Stimulated activated naive CD8-positive, alpha-beta T cell treated with anti-CD3 and anti-CD28 coated beads, Interleukin-15, amount 100 ng/mL, for 72 hours (primary cell): ENCODE data around the gene CTH.
"Not testable (repeated sequence)": the region's sequence is repeated elsewhere in the genome, so short reads cannot be mapped to it uniquely, and the experiment has no call there.

Source experiments
- ATAC-seq: fragments of 150-1000 bp; cut with Tn5 transposase; 2 replicates; pipeline ENCODE4 v1.10.0; 2021; ENCODE audit warnings: mild to moderate bottlenecking, moderate library complexity
- DNase-seq, 2 donors: peaks; one replicate each; pipeline ENCODE4 v3.0.0; 2021 to 2022
- H3K27ac Mint-ChIP-seq, 2 donors: one replicate each; pipeline ENCODE4 v1.8.0; 2022; ENCODE audit warnings: mild to moderate bottlenecking in 2 of 2, mixed read lengths in 2 of 2, moderate library complexity in 2 of 2
- H3K27me3 Mint-ChIP-seq: one replicate; pipeline ENCODE4 v1.8.0; 2022; ENCODE audit warnings: mixed read lengths
- H3K4me1 Mint-ChIP-seq: one replicate; pipeline ENCODE4 v1.8.0; 2022; ENCODE audit warnings: mild to moderate bottlenecking, mixed read lengths
- H3K4me3 Mint-ChIP-seq, 2 donors: one replicate each; pipeline ENCODE4 v1.8.0; 2022; ENCODE audit warnings: mild to moderate bottlenecking in 2 of 2, mixed read lengths in 2 of 2, moderate library complexity in 1 of 2
- H3K9me3 Mint-ChIP-seq, 2 donors: one replicate each; pipeline ENCODE4 v1.8.0; 2022; ENCODE audit warnings: mixed read lengths in 2 of 2

The CTH gene

DNA sequence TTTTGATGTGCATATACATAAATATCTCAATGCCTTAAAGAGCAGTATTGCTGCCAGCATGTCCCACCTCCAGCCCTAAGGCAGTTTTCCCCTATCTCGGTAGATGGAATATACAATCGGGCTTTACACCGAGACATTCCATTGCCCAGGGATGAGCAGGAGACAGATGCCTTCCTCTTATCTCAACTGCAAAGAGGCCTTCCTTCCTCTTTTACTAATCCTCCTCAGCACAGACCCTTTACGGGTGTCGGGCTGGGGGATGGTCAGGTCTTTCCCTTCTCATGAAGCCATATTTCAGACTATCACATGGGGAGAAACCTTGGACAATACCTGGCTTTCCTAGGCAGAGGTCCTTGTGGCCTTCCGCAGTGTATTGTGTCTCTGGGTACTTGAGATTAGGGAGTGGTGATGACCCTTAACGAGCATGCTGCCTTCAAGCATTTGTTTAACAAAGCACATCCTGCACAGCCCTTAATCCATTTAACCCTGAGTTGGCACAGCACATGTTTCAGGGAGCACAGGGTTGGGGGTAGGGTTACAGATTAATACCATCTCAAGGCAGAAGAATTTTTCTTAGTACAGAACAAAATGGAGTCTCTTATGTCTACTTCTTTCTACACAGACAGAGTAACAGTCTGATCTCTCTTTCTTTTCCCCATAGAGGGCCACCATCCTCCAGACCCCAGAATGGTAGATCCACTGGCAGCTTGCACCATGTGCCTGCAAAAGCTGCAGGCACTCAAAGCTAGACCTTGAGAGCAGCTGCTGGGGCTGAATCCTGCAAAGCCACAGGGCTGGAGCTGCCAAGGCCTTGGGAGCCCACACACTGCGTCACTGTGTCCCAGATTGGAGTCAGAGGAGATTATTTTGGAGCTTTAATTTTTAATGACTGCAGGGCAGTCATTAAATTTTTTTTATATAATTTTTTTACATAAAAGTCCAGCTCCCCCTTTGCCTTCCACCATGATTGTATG is 50.0 kb downstream of the CTH start:
- ATAC-seq, H3K27ac Mint-ChIP-seq, H3K4me1 Mint-ChIP-seq, H3K9me3 Mint-ChIP-seq, H3K27me3 Mint-ChIP-seq, H3K4me3 Mint-ChIP-seq, DNase-seq: not testable (repeated sequence)

DNA sequence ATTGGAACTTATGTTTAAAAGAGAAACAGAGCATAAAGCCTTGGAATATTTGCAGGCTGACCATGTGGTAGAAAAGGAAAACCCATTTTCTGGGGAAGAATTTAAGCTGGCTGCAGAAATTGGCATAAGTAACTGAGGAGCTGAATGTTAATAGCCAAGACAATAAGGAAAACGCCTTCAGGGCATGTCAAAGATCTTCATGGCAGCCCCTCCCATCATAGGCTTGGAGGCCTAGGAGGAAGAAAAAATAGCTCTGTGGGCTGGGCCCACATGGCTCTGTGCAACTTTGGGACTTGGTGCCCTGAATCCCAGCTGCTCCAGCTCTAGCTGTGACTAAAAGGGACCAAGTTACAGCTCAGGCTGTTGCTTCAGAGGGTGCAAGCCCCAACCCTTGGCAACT is 51.5 kb downstream of the CTH start:
- H3K4me1 Mint-ChIP-seq: no peaks in the 10 kb centered on the region
- H3K27me3 Mint-ChIP-seq: no peaks in the 10 kb centered on the region
- ATAC-seq: no peak
- H3K27ac Mint-ChIP-seq: no peak overlapping the region
- peaks cover 0 to 4% of the 10 kb centered on the region in 2 donors for H3K9me3 Mint-ChIP-seq
- DNase-seq: no peak
- no peak overlapping the region for H3K4me3 Mint-ChIP-seq

DNA sequence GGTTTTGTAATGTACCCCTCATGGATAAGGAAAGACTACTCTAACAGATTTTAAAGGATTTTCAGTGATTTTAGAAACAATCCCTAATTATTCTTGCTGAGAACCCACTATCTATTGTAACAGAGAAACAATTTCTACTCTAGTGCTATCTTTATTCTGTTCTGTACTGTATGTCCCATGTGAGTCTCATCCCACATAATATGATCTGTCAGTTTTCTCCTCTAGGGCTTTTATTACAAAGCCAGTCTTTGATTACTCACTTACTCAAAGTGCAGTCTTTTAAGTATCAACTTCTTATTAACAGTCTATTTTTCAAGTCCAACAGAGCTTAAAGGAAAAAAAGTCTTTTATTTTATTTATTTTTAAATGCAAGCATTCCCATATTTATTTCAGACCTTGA is 54.8 kb downstream of the CTH start:
- no peak overlapping the region for H3K4me3 Mint-ChIP-seq
- no peaks in the 10 kb centered on the region for H3K4me1 Mint-ChIP-seq
- ATAC-seq (no peak), DNase-seq (no peak)
- peaks cover 0 to 4% of the 10 kb centered on the region in 2 donors for H3K9me3 Mint-ChIP-seq
- no peaks in the 10 kb centered on the region for H3K27me3 Mint-ChIP-seq
- no peak overlapping the region for H3K27ac Mint-ChIP-seq

DNA sequence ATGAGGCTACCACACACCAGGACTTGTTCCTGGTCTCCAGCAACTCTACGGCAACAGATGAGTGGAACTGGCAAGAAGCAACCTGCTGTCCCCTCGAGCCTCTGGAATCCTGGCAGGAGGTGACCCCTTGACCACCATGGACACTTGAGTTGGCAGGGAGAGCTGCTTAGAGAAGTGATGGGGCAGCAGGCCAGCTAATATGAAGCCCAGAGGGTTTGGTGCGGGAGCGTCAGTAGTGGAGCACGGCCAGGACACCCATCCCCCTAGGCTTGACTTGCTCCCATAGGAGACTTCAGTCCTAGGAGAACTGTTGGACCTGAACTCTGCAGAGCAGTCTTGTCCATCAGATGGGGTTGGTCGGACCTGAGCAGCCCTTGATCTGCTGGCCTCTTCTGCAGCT is 56.5 kb downstream of the CTH start:
- no peaks in the 10 kb centered on the region for H3K27me3 Mint-ChIP-seq
- ATAC-seq: no peak
- no peak overlapping the region for H3K4me3 Mint-ChIP-seq
- DNase-seq: no peak
- no peaks in the 10 kb centered on the region for H3K4me1 Mint-ChIP-seq
- H3K9me3 Mint-ChIP-seq: peaks cover 0 to 4% of the 10 kb centered on the region in 2 donors
- H3K27ac Mint-ChIP-seq: no peak overlapping the region

DNA sequence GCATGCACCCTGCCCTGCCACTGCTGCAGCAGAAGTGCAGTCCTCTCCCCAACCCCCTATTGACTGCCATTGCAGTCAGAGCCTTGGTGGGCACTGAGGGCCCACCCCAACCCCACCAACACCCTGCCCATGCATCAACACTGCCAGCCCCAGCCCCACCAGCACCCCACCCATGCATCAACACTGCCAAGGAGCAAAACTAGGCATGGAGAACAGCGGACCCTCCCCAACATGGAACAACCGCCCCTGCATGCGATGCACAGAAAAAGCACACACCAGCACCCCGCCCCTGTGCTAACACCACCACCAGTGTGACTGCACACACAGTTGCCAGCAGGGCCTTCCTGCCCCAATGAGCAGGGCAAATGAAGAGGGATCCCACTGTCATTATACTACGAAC is 57.1 kb downstream of the CTH start:
- no peaks in the 10 kb centered on the region for H3K27me3 Mint-ChIP-seq
- no peak for ATAC-seq
- H3K4me1 Mint-ChIP-seq: no peaks in the 10 kb centered on the region
- H3K9me3 Mint-ChIP-seq: peaks cover 0 to 4% of the 10 kb centered on the region in 2 donors
- DNase-seq: no peak
- no peak overlapping the region for H3K4me3 Mint-ChIP-seq
- H3K27ac Mint-ChIP-seq: no peak overlapping the region

DNA sequence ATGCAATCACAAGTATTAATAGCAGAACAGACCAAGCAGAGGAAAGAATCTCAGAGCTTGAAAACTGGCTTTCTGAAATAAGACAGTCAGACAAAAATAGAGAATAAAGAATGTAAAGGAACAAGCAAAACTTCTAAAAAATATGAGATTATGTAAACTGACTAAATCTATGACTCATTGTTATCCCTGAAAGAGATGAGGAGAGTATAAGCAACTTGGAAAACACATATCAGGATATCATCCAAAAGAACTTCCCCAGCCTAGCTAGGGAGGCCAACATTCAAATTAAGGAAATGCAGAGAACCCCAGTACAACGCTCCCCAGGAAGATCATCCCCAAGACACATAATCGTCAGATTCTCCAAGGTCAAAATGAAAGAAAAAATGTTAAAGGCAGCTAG is 58.1 kb downstream of the CTH start:
- H3K27ac Mint-ChIP-seq, H3K27me3 Mint-ChIP-seq, H3K4me3 Mint-ChIP-seq, H3K4me1 Mint-ChIP-seq, ATAC-seq, H3K9me3 Mint-ChIP-seq, DNase-seq: not testable (repeated sequence)

DNA sequence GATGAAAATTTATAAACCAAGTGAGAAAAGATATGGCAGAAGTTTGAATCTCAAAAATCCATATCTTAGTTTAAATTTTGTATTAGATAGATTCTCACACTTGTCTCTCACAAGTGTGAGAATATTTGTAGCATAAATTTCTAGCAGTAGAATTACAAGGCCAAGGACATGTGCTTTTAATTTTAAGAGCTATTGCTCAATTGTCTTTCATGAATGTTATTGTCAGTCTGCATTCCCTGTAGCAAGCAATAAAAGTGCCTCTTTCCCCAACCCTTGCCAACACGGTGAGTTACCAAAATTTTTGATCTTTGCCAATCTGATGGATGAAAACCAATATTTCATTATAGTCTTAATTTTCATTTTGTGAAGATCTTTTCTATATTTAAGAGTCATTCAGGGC is 64.0 kb downstream of the CTH start:
- DNase-seq (no peak), ATAC-seq (no peak)
- no peaks in the 10 kb centered on the region for H3K4me1 Mint-ChIP-seq
- no peaks in the 10 kb centered on the region for H3K9me3 Mint-ChIP-seq
- no peak overlapping the region for H3K4me3 Mint-ChIP-seq
- no peak overlapping the region for H3K27ac Mint-ChIP-seq
- H3K27me3 Mint-ChIP-seq: no peaks in the 10 kb centered on the region

DNA sequence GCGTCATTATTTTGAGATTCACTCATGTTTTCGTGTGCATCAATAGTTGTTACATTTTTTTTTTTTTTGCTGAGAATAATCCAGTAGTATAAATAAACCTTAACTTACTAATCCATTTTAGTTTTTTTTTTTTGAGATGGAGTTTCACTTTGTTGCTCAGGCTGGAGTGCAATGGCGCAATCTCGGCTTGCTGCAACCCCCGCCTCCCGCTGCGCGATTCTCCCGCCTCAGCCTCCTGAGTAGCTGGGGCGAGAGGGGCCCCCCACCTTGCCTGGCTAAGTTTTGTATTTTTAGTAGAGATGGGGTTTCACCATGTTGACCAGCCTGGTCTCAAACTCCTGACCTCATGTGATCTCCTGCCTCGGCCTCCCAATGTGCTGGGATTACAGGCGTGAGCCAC is 66.0 kb downstream of the CTH start:
- H3K9me3 Mint-ChIP-seq: no peaks in the 10 kb centered on the region
- DNase-seq: no peak
- H3K4me3 Mint-ChIP-seq: no peak overlapping the region
- no peaks in the 10 kb centered on the region for H3K27me3 Mint-ChIP-seq
- H3K27ac Mint-ChIP-seq: no peak overlapping the region
- ATAC-seq: no peak
- no peaks in the 10 kb centered on the region for H3K4me1 Mint-ChIP-seq

DNA sequence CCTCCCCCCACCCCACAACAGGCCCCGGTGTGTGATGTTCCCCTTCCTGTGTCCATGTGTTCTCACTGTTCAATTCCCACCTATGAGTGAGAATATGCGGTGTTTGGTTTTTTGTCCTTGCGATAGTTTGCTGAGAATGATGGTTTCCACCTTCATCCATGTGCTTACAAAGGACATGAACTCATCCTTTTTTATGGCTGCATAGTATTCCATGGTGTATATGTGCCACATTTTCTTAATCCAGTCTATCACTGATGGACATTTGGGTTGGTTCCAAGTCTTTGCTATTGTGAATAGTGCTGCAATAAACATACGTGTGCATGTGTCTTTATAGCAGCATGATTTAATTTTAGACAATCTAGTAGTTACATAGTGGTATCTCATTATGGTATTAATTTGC is 66.8 kb downstream of the CTH start:
- not testable (repeated sequence) for H3K4me3 Mint-ChIP-seq

DNA sequence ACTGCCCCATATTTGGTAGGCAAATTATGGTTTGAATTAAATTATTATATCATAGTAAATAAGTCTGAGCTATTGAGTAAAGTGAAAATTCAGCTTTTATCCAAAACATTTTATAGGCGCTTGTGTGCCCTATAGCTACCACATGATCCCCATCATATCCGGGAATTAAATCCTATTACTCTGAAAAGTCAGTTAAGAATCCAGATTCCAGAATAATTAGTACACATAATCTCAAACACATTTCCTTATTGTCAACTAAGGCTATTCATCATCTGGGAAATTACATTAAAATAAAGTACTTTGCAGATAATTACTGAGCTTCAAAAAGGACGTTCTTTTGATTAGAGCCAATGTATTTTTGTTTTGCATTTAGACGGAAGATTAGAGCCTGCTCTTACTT is 72.3 kb downstream of the CTH start:
- H3K4me3 Mint-ChIP-seq: no peak overlapping the region
- no peak overlapping the region for H3K27ac Mint-ChIP-seq
- no peaks in the 10 kb centered on the region for H3K4me1 Mint-ChIP-seq
- no peaks in the 10 kb centered on the region for H3K27me3 Mint-ChIP-seq
- ATAC-seq (no peak), DNase-seq (no peak)
- H3K9me3 Mint-ChIP-seq: no peaks in the 10 kb centered on the region

More for the DNA sequence above, 66.8 kb downstream of the CTH start:
- not testable (repeated sequence) for ATAC-seq, H3K4me1 Mint-ChIP-seq, H3K27me3 Mint-ChIP-seq, H3K9me3 Mint-ChIP-seq, H3K27ac Mint-ChIP-seq, DNase-seq

DNA sequence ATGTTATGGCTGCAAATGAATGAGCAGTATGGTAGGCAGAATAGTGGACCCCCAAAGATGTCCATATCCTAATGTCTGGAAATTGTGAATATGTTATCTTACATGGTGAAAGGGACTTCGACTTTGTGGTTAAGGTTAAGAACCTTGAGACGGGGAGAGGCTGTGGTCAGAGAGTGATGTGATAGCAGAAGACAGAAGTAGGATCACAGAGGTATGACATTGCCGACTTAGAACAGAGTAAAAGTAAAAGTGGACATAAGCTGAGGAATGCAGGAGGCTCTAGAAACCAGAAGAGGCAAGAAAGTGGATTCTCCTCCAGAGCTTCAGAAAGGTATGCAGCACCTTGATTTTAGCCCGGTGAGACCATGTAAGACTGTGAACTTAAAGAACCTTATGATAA is 74.6 kb downstream of the CTH start:
- no peaks in the 10 kb centered on the region for H3K9me3 Mint-ChIP-seq
- H3K27me3 Mint-ChIP-seq: no peaks in the 10 kb centered on the region
- H3K4me3 Mint-ChIP-seq: no peak overlapping the region
- ATAC-seq: no peak
- no peaks in the 10 kb centered on the region for H3K4me1 Mint-ChIP-seq
- H3K27ac Mint-ChIP-seq: no peak overlapping the region
- DNase-seq: no peak

DNA sequence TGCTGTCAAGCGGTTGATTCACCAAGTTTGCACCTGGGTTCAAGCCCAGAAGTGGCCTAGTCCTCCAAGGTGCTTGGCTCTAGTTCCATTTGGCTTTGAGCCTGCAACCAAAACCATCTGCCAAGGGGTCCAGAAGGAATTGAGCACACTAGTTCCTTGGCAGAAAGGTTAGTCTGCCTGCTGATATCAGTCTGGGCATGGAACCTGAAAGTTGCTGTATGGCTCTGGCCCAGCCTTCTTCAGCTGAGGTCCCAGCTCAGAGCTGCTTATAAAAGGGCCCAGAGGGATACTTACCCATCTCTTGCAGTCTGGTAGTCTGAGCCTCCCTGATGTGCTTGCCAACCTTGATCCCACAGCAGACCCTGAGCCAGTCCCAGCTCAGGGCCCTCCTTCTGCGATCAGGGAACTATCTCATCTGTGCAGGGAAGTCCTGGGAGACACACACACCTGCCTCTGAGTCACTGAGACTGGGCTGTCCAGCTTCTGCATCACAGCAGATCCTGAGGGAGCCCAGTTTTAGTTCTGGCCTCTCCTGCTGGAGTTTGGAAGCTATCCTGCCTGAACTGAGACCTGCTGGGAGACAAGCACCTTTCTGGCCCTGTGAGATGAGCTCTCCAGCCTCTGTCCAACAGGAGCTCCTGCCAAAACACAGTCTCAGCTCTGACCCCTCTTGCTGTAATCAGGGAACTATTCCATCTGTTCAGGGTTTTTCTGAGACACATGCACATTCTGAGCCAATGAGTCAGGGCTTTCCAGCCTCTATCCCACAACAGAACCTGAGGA is 75.8 kb downstream of the CTH start:
- Mint-ChIP-seq H3K27me3 (peaks cover 9% of the 10 kb centered on the region), H3K27ac (no peak overlapping the region), H3K4me1 (no peaks in the 10 kb centered on the region), H3K4me3 (no peak overlapping the region), H3K9me3 (no peaks in the 10 kb centered on the region)
- DNase-seq (no peak), ATAC-seq (peak; percentile 28)

DNA sequence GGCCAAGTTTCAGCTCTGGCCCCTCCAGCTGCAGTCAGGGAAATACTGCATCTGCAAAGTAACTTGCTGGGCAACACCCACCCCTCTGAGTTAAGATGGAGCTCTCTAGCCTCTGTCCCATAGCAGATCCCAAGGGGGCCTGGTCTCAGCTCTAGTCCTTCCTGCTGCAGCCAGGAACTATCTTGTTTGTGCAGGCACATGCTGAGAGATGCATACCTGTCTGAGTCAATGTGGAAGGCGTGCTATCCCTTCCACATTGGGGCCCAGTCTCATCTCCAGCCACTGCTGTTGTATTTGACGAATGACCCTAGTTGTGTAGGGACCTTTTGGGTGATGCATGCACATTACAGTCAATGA is 76.4 kb downstream of the CTH start:
- DNase-seq: no peak
- no peaks in the 10 kb centered on the region for H3K4me1 Mint-ChIP-seq
- peaks cover 12% of the 10 kb centered on the region for H3K27me3 Mint-ChIP-seq
- no peak for ATAC-seq
- no peaks in the 10 kb centered on the region for H3K9me3 Mint-ChIP-seq
- no peak overlapping the region for H3K4me3 Mint-ChIP-seq
- H3K27ac Mint-ChIP-seq: no peak overlapping the region

DNA sequence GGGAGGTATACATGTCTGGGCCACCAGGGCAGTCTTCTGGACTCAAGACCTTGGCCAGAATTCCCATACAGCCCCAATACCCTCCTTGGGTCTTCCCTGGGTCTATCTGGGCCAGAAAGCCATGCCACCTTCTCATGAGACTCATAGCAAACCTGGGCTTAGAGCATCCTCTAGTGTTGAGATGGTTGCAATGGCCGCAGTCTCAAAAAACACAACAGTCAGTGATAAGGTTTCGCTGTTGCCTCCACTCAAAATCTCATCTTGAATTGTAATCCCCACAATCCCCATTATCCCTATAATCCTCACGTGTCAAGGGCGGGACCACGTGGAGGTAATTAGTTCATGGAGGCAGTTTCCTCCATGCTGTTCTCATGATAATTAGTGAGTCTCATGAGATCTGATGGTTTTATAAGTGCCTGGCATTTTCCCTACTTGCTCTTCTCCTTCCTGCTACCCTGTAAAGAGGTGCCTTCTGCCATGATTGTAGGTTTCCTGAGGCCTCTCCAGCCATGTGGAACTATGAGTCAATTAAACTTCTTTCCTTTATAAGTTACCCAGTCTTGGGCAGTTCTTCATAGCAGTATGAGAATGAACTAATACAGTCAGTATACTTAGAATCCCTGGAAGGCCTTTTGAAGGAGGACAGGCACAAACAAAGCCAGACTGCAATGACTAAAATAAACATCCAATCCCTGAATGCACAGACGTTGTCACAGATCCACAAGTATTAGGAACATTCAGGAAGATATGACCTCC is 77.0 kb downstream of the CTH start:
- H3K27me3 Mint-ChIP-seq: peaks cover 12% of the 10 kb centered on the region
- DNase-seq (peak; percentile 8 to 12), ATAC-seq (peak; percentile 66)

More for the DNA sequence above, 77.0 kb downstream of the CTH start:
- no peaks in the 10 kb centered on the region for H3K4me1 Mint-ChIP-seq
- H3K9me3 Mint-ChIP-seq: no peaks in the 10 kb centered on the region
- no peak overlapping the region for H3K27ac Mint-ChIP-seq
- H3K4me3 Mint-ChIP-seq: no peak overlapping the region
